Fibroblast of skin of abdomen (primary cell): ENCODE results near the gene VWF.

Experiments
- DNase-seq: peaks from one replicate; pipeline ENCODE4 v3.0.0-alpha.2; 2013

Gene VWF

DNA sequence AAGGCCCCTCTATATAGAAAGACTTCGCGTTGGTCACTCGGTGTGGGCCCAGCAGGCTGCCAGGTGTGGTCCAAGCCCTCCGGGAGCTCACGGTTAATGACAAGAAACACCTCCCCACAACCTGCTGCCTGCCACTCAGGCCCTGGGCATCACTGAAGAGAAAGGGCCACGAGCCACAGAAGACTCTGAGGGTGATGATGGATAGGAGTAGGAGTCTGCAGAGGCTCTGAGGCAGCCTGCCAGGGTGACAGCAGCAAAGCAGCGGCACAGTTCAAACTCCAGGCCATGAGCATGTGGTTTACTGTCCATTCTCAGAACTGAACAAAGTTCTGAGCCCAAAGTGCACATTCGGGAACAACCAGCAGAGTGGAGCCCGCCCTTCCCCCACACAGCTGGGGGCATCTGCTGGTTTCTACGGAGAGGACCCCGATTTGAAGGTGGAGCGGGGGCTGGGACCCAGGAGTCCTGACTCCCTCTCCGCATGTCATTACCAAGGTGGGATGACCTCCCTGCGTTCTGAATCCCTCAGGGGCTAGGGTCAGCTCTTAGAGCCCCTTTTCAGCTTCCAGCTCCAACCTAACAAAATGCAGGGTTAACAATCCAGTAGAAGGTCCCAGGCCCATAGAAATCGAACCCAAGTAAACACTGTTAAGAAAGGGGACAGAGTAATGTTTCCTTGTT, 65.8 kb downstream of the VWF start:
- no peak for DNase-seq

DNA sequence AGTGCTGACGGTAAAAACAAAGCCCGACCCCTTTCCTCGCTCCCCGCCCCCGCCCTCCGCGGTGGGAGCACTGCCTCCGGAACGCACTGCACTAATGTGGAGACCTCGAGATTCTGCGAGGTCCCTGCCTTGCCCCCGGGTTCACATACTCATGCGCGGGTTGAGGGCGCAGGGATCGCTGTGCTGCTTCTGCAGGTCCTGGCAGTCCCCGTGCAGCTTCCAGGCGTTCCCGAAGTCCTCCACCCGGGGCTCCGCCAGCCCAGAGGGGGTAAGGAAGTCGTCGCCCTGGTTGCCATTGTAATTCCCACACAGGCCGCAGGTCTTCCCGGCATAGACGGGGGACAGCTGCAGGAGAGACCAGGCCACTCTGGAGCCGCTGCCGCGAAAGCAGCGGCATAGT, 66.8 kb downstream of the VWF start:
- no peak for DNase-seq

DNA sequence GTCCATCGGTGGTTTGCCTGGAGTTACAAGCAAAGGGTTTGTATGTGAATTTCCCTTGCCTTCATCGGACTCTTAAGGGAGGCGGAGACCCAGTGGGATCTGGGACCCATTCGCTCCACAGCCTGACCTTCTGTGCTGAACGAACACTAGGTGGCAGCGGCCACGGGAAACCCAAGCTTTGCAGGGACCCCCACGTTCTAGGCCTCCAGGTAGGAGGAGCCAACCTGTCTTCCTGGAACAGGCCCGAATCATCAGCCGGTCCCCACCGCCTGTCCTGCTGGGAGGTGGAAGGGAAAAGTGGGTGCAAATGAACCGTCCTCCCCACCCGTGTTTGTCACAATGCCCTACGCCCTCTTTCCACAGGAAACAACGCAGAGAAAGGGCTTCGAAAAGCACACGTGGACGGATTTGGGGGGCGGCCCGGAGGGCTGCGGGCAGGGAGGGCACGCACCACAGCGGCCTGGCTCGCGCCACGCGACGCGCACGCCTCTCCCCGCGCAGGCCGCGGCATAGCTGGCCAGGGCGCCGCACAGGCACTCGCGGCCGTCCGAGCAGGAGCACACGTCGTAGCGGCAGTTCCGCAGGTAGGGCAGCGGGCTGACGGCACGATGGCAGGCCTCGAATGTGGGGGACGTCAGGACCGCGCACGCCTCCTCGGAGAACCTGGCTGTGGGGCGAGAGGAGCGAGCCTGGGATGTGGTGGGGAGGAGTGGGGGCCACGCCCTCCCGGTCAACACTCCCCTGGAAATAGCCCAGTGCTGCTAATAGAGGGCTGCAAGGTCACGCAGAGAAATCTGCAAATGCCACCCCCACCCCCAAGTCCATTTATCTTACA, 67.8 kb downstream of the VWF start:
- no peak for DNase-seq

DNA sequence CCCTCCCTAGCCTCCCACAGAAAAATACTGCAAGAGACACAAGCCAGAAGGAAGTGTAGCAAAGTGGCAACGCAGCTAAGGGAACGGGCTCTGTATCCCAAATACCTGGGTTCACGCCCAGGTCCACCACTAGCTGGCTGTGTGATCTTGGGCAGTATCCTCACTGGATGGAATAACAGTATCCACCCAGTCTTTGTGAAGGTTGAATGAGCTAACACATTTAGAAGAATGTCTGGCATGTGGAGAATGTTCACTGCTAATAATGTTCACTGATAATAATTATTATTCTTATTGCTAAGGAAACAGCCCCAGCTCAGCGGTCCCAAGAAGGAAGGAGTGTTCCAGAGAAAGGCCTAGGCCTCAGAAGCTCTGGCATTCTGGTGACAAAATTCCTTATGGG, 70.9 kb downstream of the VWF start:
- peak; percentile 43 for DNase-seq

DNA sequence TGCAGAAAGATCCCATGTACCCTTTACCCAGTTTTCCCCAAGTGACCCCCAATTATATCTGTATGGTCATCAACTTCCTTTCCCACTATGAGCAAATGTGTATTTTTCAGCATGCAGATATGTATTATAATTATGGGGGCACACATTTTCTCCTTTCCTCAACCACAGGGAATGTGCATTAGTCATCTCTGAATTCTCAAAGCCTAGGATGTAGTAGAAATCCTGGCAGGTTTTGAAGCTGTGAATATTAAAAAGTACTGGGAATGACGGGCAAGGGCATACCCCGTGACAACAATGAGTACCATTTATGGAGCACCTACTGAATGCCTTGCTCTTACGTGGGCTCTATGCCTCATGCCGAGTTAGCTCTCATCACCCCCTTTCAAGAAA, 71.5 kb downstream of the VWF start:
- DNase-seq = peak; percentile 49

DNA sequence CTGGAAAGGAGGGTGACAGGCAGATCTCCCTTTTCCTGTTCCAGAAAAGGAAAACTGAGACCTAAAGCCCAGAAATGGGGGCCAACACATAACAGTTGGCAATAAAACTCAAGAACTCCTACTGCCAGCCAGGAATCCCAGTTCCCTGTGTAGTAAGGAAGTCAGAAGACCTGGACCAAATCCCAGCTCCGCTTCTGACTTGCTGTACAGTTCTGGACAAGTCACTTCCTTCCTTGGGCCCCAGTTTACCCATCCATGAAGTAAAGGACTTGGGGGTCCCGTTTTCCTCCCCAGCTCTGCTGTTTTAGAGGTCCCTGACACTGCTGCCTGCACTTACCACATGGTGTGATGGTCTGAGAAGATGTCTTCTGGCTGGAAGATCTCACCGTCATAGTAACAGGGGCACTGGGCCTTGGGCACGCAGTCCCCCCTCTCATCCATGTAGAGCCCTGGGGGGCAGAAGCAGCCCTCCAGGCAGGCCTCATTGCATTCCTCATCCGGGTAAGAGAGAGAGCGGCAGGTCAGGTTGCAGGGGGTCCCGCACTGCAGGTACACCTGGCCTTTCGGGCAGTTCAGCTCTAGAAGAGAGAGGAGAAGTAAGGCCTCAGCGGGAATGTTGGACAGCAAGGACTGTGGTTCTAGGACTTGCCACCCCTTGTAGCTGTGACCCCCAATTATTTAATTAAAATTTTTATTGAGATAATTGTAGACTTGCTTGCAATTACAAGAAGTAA, 72.1 kb downstream of the VWF start:
- DNase-seq = no peak

DNA sequence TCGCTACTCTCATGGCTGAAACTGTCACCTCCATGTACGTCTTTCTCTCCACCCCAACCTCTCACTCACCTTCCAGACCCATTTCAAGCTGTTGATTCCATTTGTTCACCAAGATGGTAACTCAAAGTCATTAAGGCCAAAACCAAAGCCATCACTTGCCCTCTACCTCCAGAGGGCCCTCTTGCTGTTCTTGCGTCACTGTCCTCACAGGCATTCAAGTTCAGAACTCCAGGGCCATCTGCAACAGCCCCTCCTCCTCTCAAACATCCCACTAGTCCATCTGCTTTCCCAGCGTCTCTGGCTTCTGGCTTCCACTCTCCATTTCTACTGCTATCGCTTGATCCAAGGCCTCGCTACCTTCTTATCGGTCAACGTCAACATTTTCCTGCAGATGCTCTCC, 74.5 kb downstream of the VWF start:
- DNase-seq = no peak

DNA sequence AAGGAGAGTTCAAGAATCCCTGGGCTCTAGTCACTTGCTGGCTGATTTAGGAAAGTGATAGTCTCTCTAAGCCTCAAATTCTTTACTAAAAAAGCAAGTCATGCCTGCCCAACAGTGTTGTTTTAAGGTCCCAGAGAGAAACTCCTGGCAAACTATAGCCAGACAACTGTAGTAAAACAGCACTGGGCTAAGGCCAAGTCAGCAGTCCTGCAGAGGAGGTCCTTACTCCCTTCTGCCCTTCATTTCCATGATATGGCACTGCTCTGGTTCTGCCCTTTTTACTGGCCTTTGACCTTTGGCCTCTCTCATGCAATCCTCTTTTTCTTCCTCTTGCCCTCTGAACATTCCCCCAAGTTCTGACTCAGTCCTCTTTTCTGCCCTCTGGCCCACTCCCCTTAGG, 74.9 kb downstream of the VWF start:
- no peak for DNase-seq

DNA sequence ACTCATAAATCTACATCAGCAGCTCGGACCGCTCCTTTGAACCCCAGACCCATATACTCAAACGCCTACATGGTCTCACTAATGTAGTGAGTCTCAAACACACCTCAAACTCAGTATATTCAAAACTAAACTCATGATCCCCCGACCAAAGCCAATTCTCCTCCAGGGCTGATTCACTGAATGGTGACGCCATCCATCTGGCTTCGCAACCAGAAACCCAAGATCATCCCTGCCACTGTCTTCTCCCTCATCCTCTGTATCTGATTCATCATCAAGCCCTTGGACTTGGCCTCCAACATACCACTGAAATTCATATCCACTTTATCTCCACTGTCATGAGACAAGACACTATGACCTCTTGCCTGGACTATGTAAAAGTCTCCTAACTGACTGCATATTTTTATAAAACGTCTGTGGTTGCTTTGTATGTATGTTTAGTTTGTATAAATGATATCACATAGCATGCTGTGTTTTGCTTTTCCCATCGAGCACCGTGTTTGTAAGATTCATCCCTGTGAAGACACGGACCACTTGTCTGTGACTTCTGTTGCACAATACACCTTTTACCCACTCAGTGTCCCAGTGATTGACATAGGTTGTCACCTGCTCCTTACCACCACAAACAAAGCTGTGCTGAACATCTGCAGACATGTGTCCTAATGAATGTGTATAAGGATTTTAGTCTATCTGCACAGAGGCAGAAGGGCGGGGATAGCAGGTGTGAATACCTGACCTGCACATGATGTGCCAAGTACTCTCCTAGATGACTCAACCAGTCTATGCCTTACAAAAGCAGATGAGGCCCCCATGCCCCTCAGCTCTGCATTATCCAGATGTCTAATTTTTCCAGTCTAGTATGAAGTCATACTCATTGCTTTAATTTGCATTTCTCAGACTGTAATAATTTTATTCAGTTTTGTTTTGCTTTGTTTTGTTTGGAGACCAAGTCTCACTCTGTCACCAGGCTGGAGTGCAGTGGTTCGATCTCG, 76.9 kb downstream of the VWF start:
- DNase-seq = peak; percentile 67

DNA sequence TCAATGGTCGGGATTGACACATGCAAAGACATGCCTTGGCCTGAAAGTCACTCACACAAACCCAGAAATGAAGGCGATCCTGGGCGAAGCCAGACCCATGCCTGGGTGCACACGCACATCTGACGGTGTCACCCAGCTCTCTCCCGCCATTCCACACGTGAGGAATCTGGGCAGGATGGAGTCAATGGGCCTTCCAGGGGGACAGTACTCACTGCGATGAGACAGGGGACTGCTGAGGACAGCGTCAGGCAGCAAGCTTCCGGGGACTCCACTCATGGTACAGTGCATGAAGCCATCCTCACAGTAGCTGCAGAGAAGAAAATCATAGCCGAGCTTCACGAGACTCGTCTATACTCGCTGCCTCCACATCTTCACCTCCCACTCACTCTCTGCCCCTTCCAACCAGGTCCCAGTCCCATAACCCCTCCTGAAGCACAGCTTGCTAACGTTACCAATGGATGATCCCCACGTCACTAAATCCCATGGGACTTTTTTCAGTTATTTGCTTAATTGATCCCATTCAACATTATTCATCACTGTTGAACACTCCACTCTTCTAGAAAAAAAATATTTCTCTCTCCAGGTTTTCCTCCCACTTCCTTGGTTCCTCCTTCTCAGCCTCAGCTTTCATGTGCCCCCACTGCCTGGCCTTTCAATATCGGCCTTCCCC, 77.8 kb downstream of the VWF start:
- DNase-seq = no peak

DNA sequence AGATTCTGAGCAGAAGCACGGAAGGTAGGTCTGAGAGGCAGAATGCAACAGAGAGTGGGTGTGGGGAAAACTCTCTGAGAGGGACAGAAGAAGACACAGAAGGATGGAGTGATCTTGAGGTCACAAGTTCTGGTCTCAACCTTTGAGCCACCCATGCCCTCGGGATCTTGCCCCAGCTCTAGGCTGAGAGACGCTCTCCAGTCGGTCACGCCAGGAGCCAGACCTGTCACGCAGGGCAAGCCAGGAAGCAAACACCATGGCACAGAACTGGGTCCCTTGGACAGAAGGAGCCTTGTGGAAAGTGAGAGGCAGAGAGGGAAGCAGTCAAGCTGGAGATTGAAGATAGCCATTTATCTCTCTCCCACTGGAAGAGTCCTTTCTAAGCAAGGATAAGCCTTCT, 79.0 kb downstream of the VWF start:
- no peak for DNase-seq

DNA sequence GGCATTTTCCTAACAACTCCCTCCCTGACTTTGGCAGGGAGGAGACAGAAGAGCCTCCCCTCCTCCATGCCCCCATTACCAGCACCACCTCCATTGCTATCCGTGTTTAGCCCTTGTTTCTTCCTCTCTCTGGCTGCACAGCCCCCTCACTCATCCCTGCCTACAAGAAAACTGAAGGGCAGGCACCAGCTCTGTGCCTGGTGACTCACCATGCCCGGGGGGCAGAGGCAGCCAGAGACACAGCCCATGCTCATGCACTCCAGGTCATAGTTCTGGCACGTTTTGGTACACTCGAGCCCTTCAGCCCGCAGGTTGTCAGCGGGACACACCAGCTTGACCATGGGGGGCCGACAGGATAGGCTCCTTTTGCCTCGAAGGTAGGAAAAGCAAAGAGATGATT, 80.4 kb downstream of the VWF start:
- DNase-seq = no peak

DNA sequence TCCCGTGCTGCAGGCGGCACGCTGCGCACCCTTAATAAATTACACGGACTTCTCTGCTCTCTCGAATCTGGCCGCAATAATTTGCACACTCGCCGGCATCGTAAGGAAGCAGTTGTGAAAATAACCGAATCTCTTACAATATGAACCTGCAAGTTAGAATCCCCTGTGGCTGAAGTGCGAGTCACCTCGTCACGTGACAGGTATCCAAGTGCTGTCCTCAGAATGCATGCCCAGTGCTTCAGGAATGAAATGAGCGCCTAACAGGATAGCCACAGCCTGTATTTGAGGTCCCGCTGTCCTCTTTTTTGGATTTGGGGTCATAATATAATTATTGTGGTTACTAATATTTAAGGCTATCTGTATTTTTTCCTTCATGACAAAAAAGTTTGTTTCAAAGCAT, 82.0 kb downstream of the VWF start:
- DNase-seq = no peak

DNA sequence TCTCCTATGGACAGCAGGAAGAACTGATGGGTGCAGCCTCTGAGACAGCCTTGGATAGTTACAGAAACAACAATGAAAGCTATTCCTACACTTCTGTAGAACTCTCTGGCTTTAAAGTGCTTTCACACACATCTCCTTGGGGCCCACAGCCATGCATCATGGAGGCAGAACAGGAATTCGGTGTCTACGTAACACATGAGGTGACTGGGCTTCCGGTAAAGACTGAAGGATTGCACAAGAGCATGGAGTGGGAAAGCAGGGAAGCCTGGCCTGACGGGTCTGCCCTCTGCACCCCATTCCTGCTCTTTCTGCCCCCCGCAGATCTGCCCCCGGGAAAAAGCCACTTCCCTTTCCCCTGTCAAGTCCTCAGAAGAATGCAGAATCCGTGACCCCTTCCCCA, 82.6 kb downstream of the VWF start:
- peak; percentile 33 for DNase-seq

DNA sequence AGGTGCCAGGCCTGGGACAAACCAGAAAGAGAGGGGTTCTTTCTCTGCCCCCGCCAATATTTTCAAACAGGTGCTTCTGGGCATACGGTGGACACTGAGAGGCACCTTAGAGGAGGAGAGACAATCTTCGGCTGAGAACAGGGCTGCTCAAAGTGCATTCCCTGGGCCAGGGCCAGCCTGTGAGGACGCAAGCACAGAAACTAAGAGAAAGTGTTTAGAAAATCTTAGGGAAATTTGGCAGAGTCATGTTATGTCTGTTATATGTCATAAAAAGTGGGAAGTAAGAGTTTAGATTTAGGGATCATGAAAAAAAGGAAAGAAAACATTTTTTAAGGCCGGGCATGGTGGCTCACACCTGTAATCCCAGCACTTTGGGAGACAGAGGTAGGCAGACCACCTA, 83.7 kb downstream of the VWF start:
- DNase-seq = no peak

DNA sequence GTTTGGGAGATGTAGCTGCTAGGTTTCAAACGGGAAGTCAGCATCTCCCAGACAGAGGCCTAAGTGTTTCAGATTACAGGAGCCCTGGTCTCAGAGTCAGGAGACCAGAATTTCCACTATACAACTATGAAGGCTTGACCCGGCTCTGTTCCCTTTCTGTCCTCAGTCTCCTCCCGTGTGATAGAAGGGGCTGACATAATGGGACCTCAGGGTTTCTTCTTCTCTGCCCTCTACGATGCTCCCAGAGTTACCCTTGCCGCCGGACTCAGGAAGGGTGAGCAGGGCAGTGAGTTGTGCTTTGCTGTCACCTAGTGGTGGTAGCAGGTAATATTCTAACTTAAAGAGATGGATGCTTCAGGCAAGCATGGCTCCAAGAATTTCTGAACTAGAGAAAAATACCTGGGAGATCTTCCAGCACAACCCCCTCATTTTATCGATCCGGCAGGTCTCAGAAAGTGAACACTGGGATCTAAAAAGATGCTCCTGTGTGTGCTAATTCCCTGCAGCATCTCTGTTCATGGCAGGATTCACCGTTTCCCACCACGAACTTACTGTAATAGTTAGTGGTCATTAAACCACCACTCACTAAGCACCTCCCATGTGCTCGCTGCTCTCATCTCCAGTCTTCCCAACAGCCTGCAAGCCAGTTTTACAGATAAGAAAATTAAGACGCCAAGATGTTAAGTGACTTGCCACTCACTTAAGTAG, 84.4 kb downstream of the VWF start:
- peak; percentile 68 for DNase-seq

DNA sequence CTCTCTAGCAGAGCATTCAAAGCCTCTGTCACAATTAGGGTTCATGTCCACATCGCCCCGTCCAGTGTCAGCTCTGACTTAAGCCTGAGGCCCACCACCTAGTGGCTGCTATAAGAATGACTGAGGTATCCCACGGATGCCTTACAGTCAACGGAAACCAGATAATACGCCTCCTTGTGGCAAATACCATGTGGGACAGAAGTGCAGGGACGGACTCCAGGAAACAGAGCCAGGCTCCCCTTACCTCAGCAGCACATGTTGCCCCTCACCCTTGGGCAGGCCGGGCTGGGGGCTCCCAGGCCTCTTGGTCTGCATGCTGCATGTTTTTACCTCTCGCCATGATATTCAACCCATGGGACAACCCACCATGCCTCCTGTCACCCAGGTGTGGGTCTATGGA, 86.3 kb downstream of the VWF start:
- DNase-seq = peak; percentile 63

DNA sequence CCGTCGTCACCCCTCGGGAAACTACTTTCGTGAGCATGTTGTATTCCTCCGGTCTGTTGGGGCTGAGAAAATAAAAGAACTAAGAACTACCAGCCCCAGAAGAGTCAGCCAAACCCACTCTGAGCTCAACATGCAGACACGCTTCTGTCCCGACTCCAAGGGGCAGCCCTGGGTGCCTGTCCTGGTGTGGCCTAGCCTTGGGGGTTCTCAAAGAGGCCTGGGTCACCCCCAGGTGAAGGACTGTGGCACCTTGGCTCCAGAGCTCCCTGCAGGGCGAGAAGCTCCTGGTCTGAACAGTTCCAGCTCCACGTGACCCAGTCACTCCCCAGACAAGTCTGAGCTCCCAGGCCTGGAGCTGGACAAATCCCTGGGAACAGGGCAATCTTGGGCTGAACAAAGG, 87.0 kb downstream of the VWF start:
- no peak for DNase-seq

DNA sequence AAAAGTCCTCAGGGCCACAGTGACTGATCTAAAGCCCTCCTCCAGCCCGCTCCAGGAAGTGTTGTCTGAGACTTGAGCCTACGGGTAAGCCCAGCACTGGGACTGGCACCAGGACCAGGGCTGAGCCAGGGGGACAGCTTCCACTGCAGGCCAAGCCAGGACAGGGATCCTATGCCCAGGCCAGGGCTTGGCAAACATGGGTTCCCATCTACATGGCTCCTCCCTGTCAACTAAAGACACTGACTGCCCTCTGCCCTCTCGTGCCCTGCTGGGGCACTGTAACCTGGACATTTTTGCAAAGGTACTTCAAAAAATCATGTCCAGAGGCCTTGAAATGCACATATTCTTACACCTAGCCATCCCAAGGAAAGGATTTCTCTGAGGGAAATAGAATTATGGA, 88.0 kb downstream of the VWF start:
- no peak for DNase-seq

DNA sequence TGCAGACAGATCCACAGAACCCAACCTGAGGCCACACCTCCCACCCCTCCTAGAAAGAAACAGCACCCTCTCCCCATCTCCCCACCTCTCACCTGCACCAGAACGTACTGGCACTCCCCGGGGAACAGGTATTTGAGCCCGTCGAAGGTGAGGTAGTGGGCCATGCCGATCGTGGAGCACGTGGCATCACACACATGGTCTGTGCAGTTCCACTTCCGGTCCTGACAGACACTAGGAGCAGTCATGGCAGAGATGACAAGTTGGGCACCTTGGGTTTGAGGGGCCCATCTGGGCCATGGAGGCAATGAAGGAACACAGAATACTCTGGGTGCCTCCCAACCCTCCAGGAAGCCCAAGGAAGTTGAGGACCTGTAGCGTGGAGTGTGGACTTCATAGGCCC, 89.9 kb downstream of the VWF start:
- no peak for DNase-seq

DNA sequence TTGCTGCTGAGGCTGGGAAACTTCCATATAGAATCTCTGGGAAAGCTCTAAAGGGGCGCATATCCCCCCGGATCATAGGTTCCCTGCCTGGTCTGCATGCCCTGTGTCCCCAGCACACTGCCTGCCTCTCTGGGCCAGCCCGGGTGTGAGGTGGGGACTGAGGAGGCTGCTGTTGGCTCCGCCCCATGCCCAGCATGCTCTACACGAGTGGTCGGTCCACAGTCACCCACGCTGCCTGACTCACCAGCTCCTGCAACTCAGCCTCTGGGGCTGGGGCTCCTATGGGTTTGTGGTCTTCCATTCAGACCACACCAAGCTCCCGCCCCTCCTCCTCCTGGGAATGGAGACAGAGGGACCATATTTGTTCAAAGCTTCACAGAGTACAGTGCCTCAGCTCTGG, 90.9 kb downstream of the VWF start:
- DNase-seq = no peak
